ENCODE measurements around the gene RHBDL2. TPM values are rescaled to one million over a fixed set of nuclear protein-coding genes. Genes with fewer than 3 reads are reported as not detected.

The RHBDL2 gene
- total and polyA plus RNA-seq, 2 of the 13 experiments (the other 11 are each of a cell fraction or from before 2014, with no cell fraction given), result 3.3 to 5.4 TPM

- TF ChIP-seq ZMYM3 (CRISPR knock-in tag; IDR thresholded peaks at IDR 0.05) (no peak), ZNF280D (CRISPR knock-in tag; IDR thresholded peaks at IDR 0.05) (0 out of 2 replicates have a peak, but pooled peaks have one; percentile 29), ZBTB43 (CRISPR knock-in tag; conservative IDR thresholded peaks at IDR 0.05) (peak; percentile 21; the same call in 1 of the 2 replicates), ZBTB1 (CRISPR knock-in tag; IDR thresholded peaks at IDR 0.05; ENCODE audit: borderline replicate concordance) (no peak), ZNF430 (CRISPR knock-in tag; IDR thresholded peaks at IDR 0.05) (no peak), TOPORS (CRISPR knock-in tag; IDR thresholded peaks at IDR 0.05) (0 out of 2 replicates have a peak, but pooled peaks have one; percentile 10), CTCF (CRISPR knock-in tag; IDR thresholded peaks at IDR 0.05) (peak; percentile 32), ZFP36L1 (CRISPR knock-in tag; IDR thresholded peaks at IDR 0.05) (peak; percentile 81), ZMYM4 (CRISPR knock-in tag; IDR thresholded peaks at IDR 0.05) (peak; percentile 50; the same call in 1 of the 2 replicates), ARID3A (IDR thresholded peaks at IDR 0.05; ENCODE audit: low read depth, low read length) (no peak), DRAP1 (CRISPR knock-in tag; IDR thresholded peaks at IDR 0.05) (peak; percentile 71), MLXIP (CRISPR knock-in tag; IDR thresholded peaks at IDR 0.05; ENCODE audit: borderline replicate concordance) (no peak; the same call in 1 of the 2 replicates), GLI4 (CRISPR knock-in tag; IDR thresholded peaks at IDR 0.05; ENCODE audit: borderline replicate concordance) (0 out of 2 replicates have a peak, but pooled peaks have one; percentile 39), POGZ (CRISPR knock-in tag; IDR thresholded peaks at IDR 0.05) (no peak)
Measured at GRCh38 chr1:38873027-38873969, 68.3 kb downstream of the RHBDL2 start, which contains the start of gene MYCBP (continued).
